HCT116 (cell line): Measurements from ENCODE around the gene AP2S1. TPM values are rescaled to one million over a fixed set of nuclear protein-coding genes. Genes with fewer than 3 reads are reported as not detected.

Experiments used
- total RNA-seq: library from RNA; stranded (reverse); gene quantifications from one replicate; pipeline ENCODE4 v1.2.1, GENCODE V29; 2021; ENCODE audit not compliant: unreplicated experiment

The AP2S1 gene
- total RNA-seq, 1 experiment from 2014 or later, result 296 TPM

Other genes with a start within 250 kb of the AP2S1 start
- 335 TPM for gene CALM3, start 249.5 kb downstream of the AP2S1 start, total RNA-seq
- gene PTGIR, start 225.8 kb downstream of the AP2S1 start, total RNA-seq, result not detected
- gene GNG8, start 214.6 kb downstream of the AP2S1 start, total RNA-seq, result not detected
- gene DACT3, start 189.7 kb downstream of the AP2S1 start, total RNA-seq, result 2.0 TPM
- 73.5 TPM for gene PRKD2, start 133.7 kb downstream of the AP2S1 start, total RNA-seq
- gene FKRP, start 104.8 kb downstream of the AP2S1 start, total RNA-seq, result 19.4 TPM
- gene STRN4, start 104.4 kb downstream of the AP2S1 start, total RNA-seq, result 107 TPM
- gene SLC1A5, start 62.3 kb downstream of the AP2S1 start, total RNA-seq, result 284 TPM
- gene ARHGAP35, start 10.2 kb upstream of the AP2S1 start, total RNA-seq, result 47.6 TPM
- 4.6 TPM for gene NPAS1, start 169.0 kb upstream of the AP2S1 start, total RNA-seq
- 49.4 TPM for gene TMEM160, start 197.8 kb upstream of the AP2S1 start, total RNA-seq